Muscle layer of colon (tissue), 2 donors: Measurements from ENCODE around the gene SPATA20.

Experiments
- H3K27ac ChIP-seq: one replicate; pipeline ENCODE4 v1.7.0; 2013; ENCODE audit warnings: low read depth, mild to moderate bottlenecking, low read length, moderate library complexity
- H3K27me3 ChIP-seq, 2 donors: one replicate each; pipeline ENCODE4 v1.7.0; 2013; ENCODE audit warnings: low read length in 2 of 2, mild to moderate bottlenecking in 2 of 2; ENCODE audit not compliant: insufficient read depth in 2 of 2, control insufficient read depth in 1 of 2
- H3K36me3 ChIP-seq: one replicate; pipeline ENCODE4 v1.7.0; 2013; ENCODE audit warnings: mild to moderate bottlenecking, low read length; ENCODE audit not compliant: insufficient read depth
- H3K4me1 ChIP-seq: one replicate; pipeline ENCODE4 v1.7.0; 2013; ENCODE audit warnings: mild to moderate bottlenecking, low read length; ENCODE audit not compliant: insufficient read depth
- H3K4me3 ChIP-seq, 2 donors: one replicate each; pipeline ENCODE4 v1.7.0; 2013; ENCODE audit warnings: low read length in 2 of 2, low read depth in 1 of 2, mild to moderate bottlenecking in 1 of 2, moderate library complexity in 1 of 2
- H3K9ac ChIP-seq: one replicate; pipeline ENCODE4 v1.7.0; 2013; ENCODE audit warnings: low read length
- H3K9me3 ChIP-seq: one replicate; pipeline ENCODE4 v1.7.0; 2013; ENCODE audit warnings: mild to moderate bottlenecking, low read length
- donor health status: abdominal sarcoma.
- donor health status: Adenocarcinoma of cecum.

Gene SPATA20

GRCh38 chr17:50511058-50511457 is 35.9 kb upstream of the SPATA20 start:
- no peaks in the 10 kb centered on the region for H3K9me3 ChIP-seq
- H3K27me3 ChIP-seq = no peaks in the 10 kb centered on the region
- H3K36me3 ChIP-seq = no peaks in the 10 kb centered on the region
- no peak overlapping the region for H3K4me3 ChIP-seq
- H3K9ac ChIP-seq = no peak overlapping the region
- peaks cover 16% of the 10 kb centered on the region for H3K4me1 ChIP-seq
- no peak overlapping the region for H3K27ac ChIP-seq

- Histone ChIP-seq H3K36me3 (no peaks in the 10 kb centered on the region), H3K4me3 (no peak overlapping the region), H3K27ac (no peak overlapping the region), H3K9me3 (no peaks in the 10 kb centered on the region), H3K27me3 (no peaks in the 10 kb centered on the region), H3K4me1 (peaks cover 16% of the 10 kb centered on the region), H3K9ac (no peak overlapping the region)
Observed at GRCh38 chr17:50513495-50513894, 33.5 kb upstream of the SPATA20 start.

GRCh38 chr17:50514388-50514787 is 32.6 kb upstream of the SPATA20 start:
- Histone ChIP-seq H3K36me3 (no peaks in the 10 kb centered on the region), H3K27ac (no peak overlapping the region), H3K27me3 (no peaks in the 10 kb centered on the region), H3K4me1 (peaks cover 7% of the 10 kb centered on the region), H3K4me3 (no peak overlapping the region), H3K9me3 (no peaks in the 10 kb centered on the region), H3K9ac (no peak overlapping the region)

- H3K9me3 ChIP-seq = no peaks in the 10 kb centered on the region
- no peak overlapping the region for H3K9ac ChIP-seq
- no peaks in the 10 kb centered on the region for H3K36me3 ChIP-seq
- no peak overlapping the region for H3K27ac ChIP-seq
- H3K4me3 ChIP-seq = no peak overlapping the region
- H3K4me1 ChIP-seq = peaks cover 7% of the 10 kb centered on the region
- H3K27me3 ChIP-seq = no peaks in the 10 kb centered on the region
Observed at GRCh38 chr17:50514936-50515702, 31.9 kb upstream of the SPATA20 start.

GRCh38 chr17:50517011-50517410 is 30.0 kb upstream of the SPATA20 start:
- no peaks in the 10 kb centered on the region for H3K27me3 ChIP-seq
- no peaks in the 10 kb centered on the region for H3K36me3 ChIP-seq
- peaks cover 7% of the 10 kb centered on the region for H3K4me1 ChIP-seq
- H3K9me3 ChIP-seq = no peaks in the 10 kb centered on the region
- no peak overlapping the region for H3K27ac ChIP-seq
- no peak overlapping the region for H3K9ac ChIP-seq
- no peak overlapping the region for H3K4me3 ChIP-seq

DNA sequence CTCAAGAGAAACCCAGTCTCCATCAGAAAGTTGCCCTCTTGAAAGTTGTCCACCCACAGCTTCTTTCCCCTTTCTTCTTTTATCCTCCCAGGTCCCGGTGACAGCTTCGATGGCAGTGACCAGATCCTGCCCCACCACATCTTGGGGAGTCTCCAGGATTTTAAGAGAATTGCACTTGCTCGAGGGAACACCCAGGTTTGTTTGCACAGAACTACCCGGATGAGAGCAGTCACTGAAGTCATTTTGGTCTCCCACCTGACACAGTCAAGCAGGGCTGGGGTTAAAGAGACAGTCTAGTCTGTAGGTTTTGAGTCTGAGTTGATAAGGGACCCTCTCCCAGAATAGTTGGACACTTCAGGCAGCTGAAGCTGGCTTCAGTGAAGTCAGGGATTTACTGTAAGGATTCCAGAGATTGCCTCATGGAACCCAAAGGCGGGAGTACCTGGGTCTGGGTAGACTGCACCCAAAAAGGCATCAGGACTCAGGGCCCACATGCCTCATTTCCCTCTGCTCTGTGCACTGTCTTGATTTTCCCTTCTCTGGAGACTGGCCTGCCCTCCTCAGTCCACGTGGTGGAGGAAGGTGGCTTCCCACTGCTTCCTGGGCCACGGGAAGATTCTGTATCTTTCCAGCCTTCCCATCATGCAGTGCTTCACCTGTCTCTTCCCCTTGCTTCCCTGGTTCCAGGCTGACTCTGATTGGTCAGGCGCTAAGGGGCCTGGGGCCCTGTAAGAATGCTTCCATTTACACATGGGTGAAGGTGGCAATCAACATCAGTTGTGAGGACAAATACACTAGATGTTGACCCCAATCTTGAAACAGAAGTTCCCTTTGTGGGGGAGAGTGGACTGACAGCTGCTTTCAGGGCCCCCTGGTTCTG is 29.2 kb upstream of the SPATA20 start:
- Histone ChIP-seq H3K27ac (no peak overlapping the region), H3K4me3 (no peak overlapping the region), H3K9ac (no peak overlapping the region), H3K9me3 (no peaks in the 10 kb centered on the region), H3K36me3 (no peaks in the 10 kb centered on the region), H3K4me1 (peaks cover 7% of the 10 kb centered on the region), H3K27me3 (no peaks in the 10 kb centered on the region)

- Histone ChIP-seq H3K27ac (no peak overlapping the region), H3K4me1 (peaks cover 7% of the 10 kb centered on the region), H3K9ac (no peak overlapping the region), H3K4me3 (no peak overlapping the region), H3K9me3 (no peaks in the 10 kb centered on the region), H3K27me3 (no peaks in the 10 kb centered on the region), H3K36me3 (no peaks in the 10 kb centered on the region)
Observed at GRCh38 chr17:50518384-50519023, 28.5 kb upstream of the SPATA20 start.

DNA sequence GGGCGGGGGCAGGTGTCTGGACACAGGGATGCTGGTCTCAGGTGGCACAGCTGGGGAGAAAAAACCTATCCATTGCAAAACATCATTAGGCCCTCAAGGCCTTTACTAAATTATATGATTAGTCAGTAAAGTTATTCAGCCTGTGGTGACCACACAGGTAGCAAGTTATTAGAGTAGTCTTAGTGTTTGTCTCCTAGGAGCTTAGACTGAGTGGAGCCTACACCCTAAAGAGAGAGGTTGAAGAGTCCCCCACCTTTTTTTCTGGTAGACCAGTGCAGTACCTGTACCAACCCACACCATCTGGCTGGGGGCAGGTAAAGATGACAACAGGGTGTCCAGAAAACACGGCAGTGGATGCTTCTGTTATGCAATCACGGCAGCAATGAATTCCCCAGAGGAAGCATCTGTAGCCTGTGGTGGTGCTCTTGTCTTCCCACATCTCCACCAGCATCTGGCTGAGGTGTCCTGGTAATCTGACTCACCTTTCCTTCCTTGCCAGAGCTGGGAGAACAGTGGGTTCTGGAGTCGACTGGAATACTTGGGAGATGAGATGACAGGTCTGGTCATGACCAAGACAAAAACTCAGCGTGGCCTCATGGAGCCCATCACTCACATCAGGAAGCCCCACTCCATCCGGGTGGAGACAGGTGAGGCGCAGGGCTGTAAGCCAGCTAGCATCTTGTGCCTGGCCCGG is 27.7 kb upstream of the SPATA20 start:
- Histone ChIP-seq H3K36me3 (no peaks in the 10 kb centered on the region), H3K9ac (no peak overlapping the region), H3K27ac (no peak overlapping the region), H3K9me3 (no peaks in the 10 kb centered on the region), H3K4me1 (peaks cover 7% of the 10 kb centered on the region), H3K4me3 (no peak overlapping the region), H3K27me3 (no peaks in the 10 kb centered on the region)

- H3K9ac ChIP-seq = no peak overlapping the region
- peaks cover under 1% of the 10 kb centered on the region for H3K4me1 ChIP-seq
- H3K27ac ChIP-seq = no peak overlapping the region
- no peaks in the 10 kb centered on the region for H3K36me3 ChIP-seq
- H3K9me3 ChIP-seq = no peaks in the 10 kb centered on the region
- no peaks in the 10 kb centered on the region for H3K27me3 ChIP-seq
- no peak overlapping the region for H3K4me3 ChIP-seq
Observed at GRCh38 chr17:50520483-50520882, 26.5 kb upstream of the SPATA20 start.

DNA sequence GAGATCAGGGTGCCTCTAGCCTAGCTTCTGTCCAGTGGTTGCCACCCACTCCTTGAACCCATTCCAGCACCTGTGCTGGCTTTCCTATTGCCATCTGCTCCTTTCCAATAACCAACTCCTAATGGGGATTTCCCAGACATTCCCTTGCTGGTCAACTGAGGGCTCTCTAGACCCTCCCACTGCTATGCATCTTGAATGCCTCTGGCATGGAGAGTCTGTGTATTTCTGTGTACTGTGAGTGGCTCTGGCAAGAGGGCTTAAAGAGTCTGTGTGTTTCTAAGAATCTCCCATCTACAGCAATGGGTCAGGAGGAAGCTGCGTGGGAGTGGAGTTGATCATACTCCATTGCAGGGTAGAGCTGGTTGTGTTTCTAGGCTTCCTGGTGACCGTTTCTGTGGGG is 25.5 kb upstream of the SPATA20 start:
- Histone ChIP-seq H3K4me3 (no peak overlapping the region), H3K36me3 (no peaks in the 10 kb centered on the region), H3K9ac (no peak overlapping the region), H3K9me3 (no peaks in the 10 kb centered on the region), H3K27me3 (no peaks in the 10 kb centered on the region), H3K27ac (no peak overlapping the region), H3K4me1 (no peaks in the 10 kb centered on the region)

DNA sequence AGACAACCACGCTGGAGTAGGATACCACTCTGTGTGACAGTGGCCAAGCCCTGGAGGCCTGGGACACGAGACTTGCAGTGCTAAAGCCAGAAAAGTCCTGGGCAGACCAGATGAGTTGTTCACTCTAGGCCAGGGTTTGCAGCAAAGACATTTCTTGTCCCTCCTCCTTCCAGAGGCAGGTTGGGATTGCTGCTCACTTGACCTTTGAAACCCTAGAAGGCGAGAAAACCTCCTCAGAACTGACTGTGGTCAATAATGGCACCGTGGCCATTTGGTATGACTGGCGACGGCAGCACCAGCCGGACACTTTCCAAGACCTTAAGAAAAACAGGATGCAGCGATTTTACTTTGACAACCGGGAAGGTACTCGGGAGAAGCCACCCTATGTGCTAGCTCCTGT is 24.2 kb upstream of the SPATA20 start:
- Histone ChIP-seq H3K9ac (no peak overlapping the region), H3K4me3 (no peak overlapping the region), H3K9me3 (no peaks in the 10 kb centered on the region), H3K4me1 (no peaks in the 10 kb centered on the region), H3K27me3 (no peaks in the 10 kb centered on the region), H3K27ac (no peak overlapping the region), H3K36me3 (no peaks in the 10 kb centered on the region)
